ENCODE data around the gene TNS1. TPM values are rescaled to one million over a fixed set of nuclear protein-coding genes. Genes with fewer than 3 reads are reported as not detected.

The TNS1 gene
- total and polyA plus RNA-seq, 4 donors = 46.9 to 64.5 (median 58.1) TPM

GRCh38 chr2:218017211-218018053, 14.6 kb upstream of the TNS1 start:
- DNase-seq (ENCODE audit: low read depth in 4 of 6, low spot score in 6 of 6) = peak in 1 of 6 donors; percentile 51
- H3K27ac ChIP-seq (ENCODE audit: low read depth, low read length) = peak overlapping the region; percentile 65
- H3K27me3 ChIP-seq (ENCODE audit: control insufficient read depth, insufficient read depth, low read length) = peaks cover 2% of the 10 kb centered on the region
- peaks cover 95% of the 10 kb centered on the region for H3K4me1 ChIP-seq (ENCODE audit: control insufficient read depth, insufficient read depth, low read length)
- no peak overlapping the region for H3K4me3 ChIP-seq (ENCODE audit: low read depth, low read length)
- H3K36me3 ChIP-seq (ENCODE audit: control insufficient read depth, insufficient read depth, low read length) = no peaks in the 10 kb centered on the region
- no peaks in the 10 kb centered on the region for H3K9me3 ChIP-seq (ENCODE audit: control insufficient read depth, insufficient read depth, low read length)
- 38% methylated on average over 3 of the region's 7 CpGs for WGBS (ENCODE audit: insufficient coverage)

GRCh38 chr2:218016810-218017209, 14.0 kb upstream of the TNS1 start:
- Histone ChIP-seq H3K36me3 (ENCODE audit: control insufficient read depth, insufficient read depth, low read length) (no peaks in the 10 kb centered on the region), H3K4me3 (ENCODE audit: low read depth, low read length) (no peak overlapping the region), H3K9me3 (ENCODE audit: control insufficient read depth, insufficient read depth, low read length) (no peaks in the 10 kb centered on the region), H3K27ac (ENCODE audit: low read depth, low read length) (peak overlapping the region; percentile 65), H3K4me1 (ENCODE audit: control insufficient read depth, insufficient read depth, low read length) (peaks cover 93% of the 10 kb centered on the region), H3K27me3 (ENCODE audit: control insufficient read depth, insufficient read depth, low read length) (peaks cover 2% of the 10 kb centered on the region)
- no peak for DNase-seq (ENCODE audit: low read depth in 4 of 6, low spot score in 6 of 6)
- WGBS (ENCODE audit: insufficient coverage) = 51% methylated on average over 4 of the region's 4 CpGs

GRCh38 chr2:218015586-218016521, 13.1 kb upstream of the TNS1 start:
- DNase-seq (ENCODE audit: low read depth in 4 of 6, low spot score in 6 of 6) = peak in 4 of 6 donors; percentile 61 to 92 (median 78)
- H3K36me3 ChIP-seq (ENCODE audit: control insufficient read depth, insufficient read depth, low read length) = no peaks in the 10 kb centered on the region

GRCh38 chr2:218014706-218015585, 12.2 kb upstream of the TNS1 start:
- H3K36me3 ChIP-seq (ENCODE audit: control insufficient read depth, insufficient read depth, low read length) = no peaks in the 10 kb centered on the region
- peak overlapping the region; percentile 78 for H3K27ac ChIP-seq (ENCODE audit: low read depth, low read length)
- 42% methylated on average over 2 of the region's 4 CpGs for WGBS (ENCODE audit: insufficient coverage)
- peaks cover 92% of the 10 kb centered on the region for H3K4me1 ChIP-seq (ENCODE audit: control insufficient read depth, insufficient read depth, low read length)
- H3K4me3 ChIP-seq (ENCODE audit: low read depth, low read length) = no peak overlapping the region
- H3K27me3 ChIP-seq (ENCODE audit: control insufficient read depth, insufficient read depth, low read length) = peaks cover 8% of the 10 kb centered on the region
- DNase-seq (ENCODE audit: low read depth in 4 of 6, low spot score in 6 of 6) = no peak
- no peaks in the 10 kb centered on the region for H3K9me3 ChIP-seq (ENCODE audit: control insufficient read depth, insufficient read depth, low read length)

More at GRCh38 chr2:218015586-218016521, 13.1 kb upstream of the TNS1 start:
- Histone ChIP-seq H3K4me3 (ENCODE audit: low read depth, low read length) (no peak overlapping the region), H3K27ac (ENCODE audit: low read depth, low read length) (peak overlapping the region; percentile 78), H3K9me3 (ENCODE audit: control insufficient read depth, insufficient read depth, low read length) (no peaks in the 10 kb centered on the region), H3K4me1 (ENCODE audit: control insufficient read depth, insufficient read depth, low read length) (peaks cover 93% of the 10 kb centered on the region), H3K27me3 (ENCODE audit: control insufficient read depth, insufficient read depth, low read length) (peaks cover 4% of the 10 kb centered on the region)
- WGBS (ENCODE audit: insufficient coverage) = 25% methylated on average over 4 of the region's 11 CpGs

- H3K27ac ChIP-seq (ENCODE audit: low read depth, low read length) = no peak overlapping the region
- 92% methylated on average over 2 of the region's 2 CpGs for WGBS (ENCODE audit: insufficient coverage)
- no peak overlapping the region for H3K4me3 ChIP-seq (ENCODE audit: low read depth, low read length)
- H3K27me3 ChIP-seq (ENCODE audit: control insufficient read depth, insufficient read depth, low read length) = peaks cover 15% of the 10 kb centered on the region
- no peaks in the 10 kb centered on the region for H3K9me3 ChIP-seq (ENCODE audit: control insufficient read depth, insufficient read depth, low read length)
- peaks cover under 1% of the 10 kb centered on the region for H3K36me3 ChIP-seq (ENCODE audit: control insufficient read depth, insufficient read depth, low read length)
- H3K4me1 ChIP-seq (ENCODE audit: control insufficient read depth, insufficient read depth, low read length) = peaks cover 92% of the 10 kb centered on the region
- DNase-seq (ENCODE audit: low read depth in 4 of 6, low spot score in 6 of 6) = no peak
Observed at GRCh38 chr2:218013289-218013688, 10.5 kb upstream of the TNS1 start.

- Histone ChIP-seq H3K27ac (ENCODE audit: low read depth, low read length) (no peak overlapping the region), H3K27me3 (ENCODE audit: control insufficient read depth, insufficient read depth, low read length) (peaks cover 15% of the 10 kb centered on the region), H3K9me3 (ENCODE audit: control insufficient read depth, insufficient read depth, low read length) (no peaks in the 10 kb centered on the region), H3K4me1 (ENCODE audit: control insufficient read depth, insufficient read depth, low read length) (peaks cover 91% of the 10 kb centered on the region), H3K4me3 (ENCODE audit: low read depth, low read length) (no peak overlapping the region), H3K36me3 (ENCODE audit: control insufficient read depth, insufficient read depth, low read length) (peaks cover 10% of the 10 kb centered on the region)
- WGBS (ENCODE audit: insufficient coverage) = 57% methylated on average over 1 of the region's 1 CpG
- DNase-seq (ENCODE audit: low read depth in 4 of 6, low spot score in 6 of 6) = no peak
Observed at GRCh38 chr2:218012284-218012683, 9.5 kb upstream of the TNS1 start.

DNA sequence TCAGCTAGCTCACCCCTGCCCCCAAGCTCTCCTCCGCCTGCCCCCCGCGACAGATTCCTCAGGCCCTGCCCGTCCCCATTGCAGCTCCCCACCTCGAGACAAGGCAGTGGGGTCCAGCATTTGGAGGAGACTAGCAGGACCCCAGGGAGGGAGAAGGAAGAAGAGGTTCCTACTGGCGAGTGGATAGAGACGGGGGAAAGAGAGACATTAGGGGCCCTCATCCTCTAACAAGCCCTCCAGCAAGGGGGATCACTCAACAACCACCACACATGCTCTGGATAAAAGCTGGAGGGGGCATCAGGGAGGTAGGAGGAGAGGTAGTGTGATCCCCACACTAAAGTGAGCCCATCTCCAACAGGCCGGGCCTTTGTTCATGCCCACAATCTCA, 8.9 kb upstream of the TNS1 start:
- no peak for DNase-seq (ENCODE audit: low read depth in 4 of 6, low spot score in 6 of 6)
- H3K9me3 ChIP-seq (ENCODE audit: control insufficient read depth, insufficient read depth, low read length) = no peaks in the 10 kb centered on the region
- peaks cover 88% of the 10 kb centered on the region for H3K4me1 ChIP-seq (ENCODE audit: control insufficient read depth, insufficient read depth, low read length)
- WGBS (ENCODE audit: insufficient coverage) = 37% methylated on average over 2 of the region's 8 CpGs
- peak overlapping the region; percentile 73 for H3K27ac ChIP-seq (ENCODE audit: low read depth, low read length)
- H3K27me3 ChIP-seq (ENCODE audit: control insufficient read depth, insufficient read depth, low read length) = peaks cover 15% of the 10 kb centered on the region
- peaks cover 10% of the 10 kb centered on the region for H3K36me3 ChIP-seq (ENCODE audit: control insufficient read depth, insufficient read depth, low read length)
- H3K4me3 ChIP-seq (ENCODE audit: low read depth, low read length) = no peak overlapping the region

DNA sequence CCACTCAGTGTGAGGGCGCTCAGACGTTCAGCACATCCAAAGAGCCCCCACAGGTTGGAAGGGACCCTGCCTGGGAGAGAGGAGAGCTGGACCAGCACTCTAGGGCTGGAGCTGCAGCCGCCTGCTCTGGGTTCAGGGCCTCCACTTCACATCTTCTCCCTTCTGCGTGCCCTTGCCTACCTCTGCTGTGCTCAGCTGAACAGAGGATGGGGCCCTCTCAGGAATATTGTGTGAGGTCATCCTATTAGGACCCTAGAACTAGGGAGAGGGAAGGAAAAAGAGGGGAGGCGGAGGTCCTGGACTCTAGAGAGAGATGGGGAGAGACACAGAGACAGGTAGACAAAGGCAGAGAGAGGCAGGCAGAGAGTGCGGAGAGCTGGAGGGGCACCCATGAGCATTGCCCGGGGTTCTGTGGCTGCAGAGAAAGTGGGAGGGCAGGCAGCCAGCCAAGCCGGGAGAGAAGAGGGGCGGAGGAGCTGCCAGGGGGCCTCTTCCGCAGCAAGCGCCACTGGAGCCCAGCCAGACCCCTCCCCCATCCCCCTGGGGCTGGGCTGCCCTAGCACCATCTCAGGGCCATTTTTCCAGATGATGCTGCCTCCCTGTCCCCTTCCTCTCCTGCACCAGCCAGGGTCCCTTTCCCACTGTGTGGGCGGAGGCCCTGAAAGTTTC, 8.3 kb upstream of the TNS1 start:
- Histone ChIP-seq H3K9me3 (ENCODE audit: control insufficient read depth, insufficient read depth, low read length) (no peaks in the 10 kb centered on the region), H3K27ac (ENCODE audit: low read depth, low read length) (peak overlapping the region; percentile 73), H3K36me3 (ENCODE audit: control insufficient read depth, insufficient read depth, low read length) (peaks cover 13% of the 10 kb centered on the region), H3K4me3 (ENCODE audit: low read depth, low read length) (peak overlapping the region; percentile 52), H3K27me3 (ENCODE audit: control insufficient read depth, insufficient read depth, low read length) (peaks cover 15% of the 10 kb centered on the region), H3K4me1 (ENCODE audit: control insufficient read depth, insufficient read depth, low read length) (peaks cover 87% of the 10 kb centered on the region)
- DNase-seq (ENCODE audit: low read depth in 4 of 6, low spot score in 6 of 6) = peak in 4 of 6 donors; percentile 63 to 87 (median 74)
- WGBS (ENCODE audit: insufficient coverage) = 33% methylated on average over 11 of the region's 12 CpGs

Measured in spinal cord (tissue), 10 donors.